ENCODE results near the gene SQSTM1. TPM values are rescaled to one million over a fixed set of nuclear protein-coding genes. Genes with fewer than 3 reads are reported as not detected.

Gene SQSTM1
- total and polyA plus RNA-seq, 12 donors: 131 to 466 (median 387) TPM

- H3K4me3 ChIP-seq: peak overlapping the region in 1 of 10 donors; percentile 100
- no peak for ATAC-seq
- DNase-seq: no peak
- H3K9me3 ChIP-seq: no peaks in the 10 kb centered on the region
- H3K27ac ChIP-seq: no peak overlapping the region
- H3K36me3 ChIP-seq: peaks cover 4 to 73% (median 57%) of the 10 kb centered on the region in 9 donors
- intact Hi-C loops (cut with DNase I): loop anchor here in 2 of 10 donors (5.0 to 10.0 kb wide), 2 partner anchors 33 to 81 kb away; partner anchors contain the start of genes MRNIP (in 2 of the 2) and TBC1D9B (in 1 of the 2)
- WGBS, 2 donors: 84 to 88% methylated on average over 22 of the region's 22 CpGs
- no peaks in the 10 kb centered on the region for H3K27me3 ChIP-seq
- H3K4me1 ChIP-seq: peaks cover 20 to 86% (median 58%) of the 10 kb centered on the region in 9 donors
- TF ChIP-seq CTCF (IDR thresholded peaks at IDR 0.05): no peak
Measured at GRCh38 chr5:179823937-179824744, 3.4 kb downstream of the SQSTM1 start.

GRCh38 chr5:179824745-179825112 is 4.0 kb downstream of the SQSTM1 start:
- H3K27me3 ChIP-seq: no peaks in the 10 kb centered on the region
- 76 to 79% methylated on average over 3 of the region's 3 CpGs for WGBS, 2 donors
- H3K4me3 ChIP-seq: no peak overlapping the region
- TF ChIP-seq CTCF (IDR thresholded peaks at IDR 0.05): no peak
- ATAC-seq: no peak
- H3K27ac ChIP-seq: peak overlapping the region in 1 of 10 donors; percentile 25
- no peaks in the 10 kb centered on the region for H3K9me3 ChIP-seq
- peaks cover 4 to 79% (median 63%) of the 10 kb centered on the region in 9 donors for H3K36me3 ChIP-seq
- no peak for DNase-seq
- H3K4me1 ChIP-seq: peaks cover 16 to 84% (median 55%) of the 10 kb centered on the region in 9 donors
- intact Hi-C loops (cut with DNase I): loop anchor here in 2 of 10 donors (5.0 to 10.0 kb wide), 2 partner anchors 33 to 80 kb away; partner anchors contain the start of genes MRNIP (in 2 of the 2) and TBC1D9B (in 1 of the 2)

- Histone ChIP-seq H3K36me3 (peaks cover 4 to 89% (median 73%) of the 10 kb centered on the region in 9 donors), H3K27me3 (no peaks in the 10 kb centered on the region), H3K9me3 (no peaks in the 10 kb centered on the region), H3K27ac (peak overlapping the region in 1 of 10 donors; percentile 25), H3K4me3 (no peak overlapping the region), H3K4me1 (peaks cover 11 to 81% (median 48%) of the 10 kb centered on the region in 9 donors)
- DNase-seq (peak in 1 of 2 donors; percentile 2), ATAC-seq (no peak)
- no peak for TF ChIP-seq CTCF (IDR thresholded peaks at IDR 0.05)
- WGBS, 2 donors: 73 to 76% methylated on average over 13 of the region's 13 CpGs
- intact Hi-C loops (cut with DNase I): loop anchor here in 1 of 10 donors (10.0 kb wide), 1 partner anchor 79 kb away; the partner anchor contains the start of gene TBC1D9B
Measured at GRCh38 chr5:179825655-179826182, 5.0 kb downstream of the SQSTM1 start.

- DNase-seq: no peak
- Histone ChIP-seq H3K27me3 (no peaks in the 10 kb centered on the region), H3K27ac (peak overlapping the region in 3 of 10 donors; percentile 29 to 51 (median 50)), H3K4me3 (no peak overlapping the region), H3K9me3 (no peaks in the 10 kb centered on the region), H3K4me1 (peaks cover 4 to 86% (median 39%) of the 10 kb centered on the region in 9 donors), H3K36me3 (peaks cover 8 to 100% (median 93%) of the 10 kb centered on the region in 9 donors)
- 63% methylated on average over 9 of the region's 9 CpGs for WGBS, 2 donors
- ATAC-seq: peak in 3 of 8 donors; percentile 10 to 55 (median 15)
- TF ChIP-seq CTCF (IDR thresholded peaks at IDR 0.05): peak in 1 of 9 donors; percentile 7
- intact Hi-C loops (cut with DNase I): loop anchor here in 1 of 10 donors (10.0 kb wide), 1 partner anchor 77 kb away; the partner anchor contains the start of gene TBC1D9B
Measured at GRCh38 chr5:179827680-179828079, 7.0 kb downstream of the SQSTM1 start.
